IPS-18c (cell line): ENCODE data around the gene ORAI3.

ENCODE experiments used
- H3K4me3 ChIP-seq: 2 replicates; pipeline ENCODE4 v1.7.0; 2013; ENCODE audit warnings: low read depth, mild to moderate bottlenecking, low read length, moderate library complexity; ENCODE audit not compliant: insufficient read depth
- H3K9me3 ChIP-seq: one replicate; pipeline ENCODE4 v1.6.1; 2013; ENCODE audit warnings: mild to moderate bottlenecking, low read length, moderate library complexity; ENCODE audit not compliant: control insufficient read depth, insufficient read depth

Gene ORAI3

DNA sequence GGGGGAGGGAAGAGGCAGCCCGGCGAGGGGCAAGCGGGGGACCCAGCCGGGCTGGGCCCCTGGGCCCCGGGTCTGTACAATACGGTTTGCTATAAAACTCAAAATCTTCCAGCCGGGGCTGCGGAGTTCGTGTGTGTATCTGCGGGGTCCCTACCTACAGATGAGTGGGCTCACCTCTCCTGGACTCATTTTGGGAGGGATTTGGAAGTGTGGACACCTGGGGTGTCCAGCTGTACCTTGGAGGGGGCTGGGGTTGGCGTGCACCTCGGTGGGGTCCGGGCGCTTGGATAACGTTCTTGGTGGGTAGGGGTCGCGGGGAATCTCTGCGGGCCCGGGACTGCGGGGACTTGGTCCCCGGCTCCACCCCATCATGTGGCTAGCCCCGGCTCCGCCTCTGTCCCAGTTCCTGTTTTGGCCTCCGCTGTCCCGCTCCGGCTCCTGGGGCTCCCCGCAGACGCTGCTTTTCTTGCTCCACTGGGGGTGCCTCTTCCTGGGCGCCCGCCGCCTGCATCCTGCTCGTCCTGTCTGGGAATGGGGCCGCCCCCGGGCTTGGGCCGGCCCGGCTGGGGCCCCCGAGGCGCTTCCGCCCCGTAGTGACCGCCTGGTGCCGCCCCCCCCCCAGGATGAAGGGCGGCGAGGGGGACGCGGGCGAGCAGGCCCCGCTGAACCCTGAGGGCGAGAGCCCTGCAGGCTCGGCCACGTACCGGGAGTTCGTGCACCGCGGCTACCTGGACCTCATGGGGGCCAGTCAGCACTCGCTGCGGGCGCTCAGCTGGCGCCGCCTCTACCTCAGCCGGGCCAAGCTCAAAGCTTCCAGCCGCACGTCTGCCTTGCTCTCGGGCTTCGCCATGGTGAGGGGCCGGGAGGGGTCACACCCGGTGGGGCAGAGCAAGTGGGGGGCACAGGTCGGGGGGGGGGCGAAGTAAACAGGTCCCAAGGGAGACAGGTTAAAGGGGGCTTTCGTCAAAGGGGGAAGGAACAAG is at the start of gene ORAI3:
ORAI3 (plus strand) TSS at position 402 of the 983 bp plus-strand sequence; CDS start at position 624, 222 bp downstream.
- Histone ChIP-seq H3K9me3 (no peaks in the 10 kb centered on the region), H3K4me3 (peak within 1 kb of the TSS; percentile 78)

GRCh38 chr16:30899794-30900193 is 49.1 kb upstream of the ORAI3 start:
- no peaks in the 10 kb centered on the region for H3K9me3 ChIP-seq
- no peak overlapping the region for H3K4me3 ChIP-seq

GRCh38 chr16:30900588-30900987 is 48.3 kb upstream of the ORAI3 start:
- Histone ChIP-seq H3K9me3 (no peaks in the 10 kb centered on the region), H3K4me3 (no peak overlapping the region)

DNA sequence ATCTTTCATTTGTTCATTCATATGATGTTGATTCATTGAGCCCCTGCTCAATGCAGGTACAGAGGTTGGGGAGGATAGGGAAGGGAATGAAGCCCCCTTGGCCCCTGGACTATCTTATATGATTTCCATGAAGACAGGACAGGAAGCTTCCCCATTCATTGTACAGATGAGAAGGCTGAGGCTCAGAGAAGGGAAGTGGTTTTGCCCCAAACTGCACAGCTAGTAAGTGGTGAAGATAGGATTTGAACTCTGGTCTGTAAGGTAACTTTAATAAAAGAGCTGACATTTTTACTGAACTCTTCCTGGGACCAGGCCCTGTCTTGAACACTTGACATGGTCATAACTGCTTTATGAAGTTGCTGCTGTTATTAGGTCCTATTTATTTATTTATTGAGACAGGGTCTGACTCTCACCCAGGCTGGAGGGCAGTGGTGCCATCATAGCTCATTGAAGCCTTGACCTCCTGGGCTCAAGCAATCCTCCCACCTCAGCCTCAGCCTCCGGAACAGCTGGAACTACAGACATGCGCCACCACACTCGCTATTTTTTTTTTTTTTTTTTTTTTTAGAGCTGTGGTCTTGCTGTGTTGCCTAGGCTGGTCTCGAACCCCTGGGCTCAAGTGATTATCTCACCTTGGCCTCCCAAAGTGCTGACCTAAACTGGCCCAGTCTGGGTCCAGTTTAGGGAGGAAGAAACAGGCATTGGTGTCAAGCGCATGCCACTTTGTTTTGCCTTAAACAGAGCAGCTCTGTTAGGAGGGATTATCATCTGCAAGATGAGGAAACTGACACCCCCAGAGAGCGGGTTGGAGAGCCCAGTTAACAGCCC is 47.5 kb upstream of the ORAI3 start:
- no peaks in the 10 kb centered on the region for H3K9me3 ChIP-seq
- H3K4me3 ChIP-seq = peak overlapping the region; percentile 41

DNA sequence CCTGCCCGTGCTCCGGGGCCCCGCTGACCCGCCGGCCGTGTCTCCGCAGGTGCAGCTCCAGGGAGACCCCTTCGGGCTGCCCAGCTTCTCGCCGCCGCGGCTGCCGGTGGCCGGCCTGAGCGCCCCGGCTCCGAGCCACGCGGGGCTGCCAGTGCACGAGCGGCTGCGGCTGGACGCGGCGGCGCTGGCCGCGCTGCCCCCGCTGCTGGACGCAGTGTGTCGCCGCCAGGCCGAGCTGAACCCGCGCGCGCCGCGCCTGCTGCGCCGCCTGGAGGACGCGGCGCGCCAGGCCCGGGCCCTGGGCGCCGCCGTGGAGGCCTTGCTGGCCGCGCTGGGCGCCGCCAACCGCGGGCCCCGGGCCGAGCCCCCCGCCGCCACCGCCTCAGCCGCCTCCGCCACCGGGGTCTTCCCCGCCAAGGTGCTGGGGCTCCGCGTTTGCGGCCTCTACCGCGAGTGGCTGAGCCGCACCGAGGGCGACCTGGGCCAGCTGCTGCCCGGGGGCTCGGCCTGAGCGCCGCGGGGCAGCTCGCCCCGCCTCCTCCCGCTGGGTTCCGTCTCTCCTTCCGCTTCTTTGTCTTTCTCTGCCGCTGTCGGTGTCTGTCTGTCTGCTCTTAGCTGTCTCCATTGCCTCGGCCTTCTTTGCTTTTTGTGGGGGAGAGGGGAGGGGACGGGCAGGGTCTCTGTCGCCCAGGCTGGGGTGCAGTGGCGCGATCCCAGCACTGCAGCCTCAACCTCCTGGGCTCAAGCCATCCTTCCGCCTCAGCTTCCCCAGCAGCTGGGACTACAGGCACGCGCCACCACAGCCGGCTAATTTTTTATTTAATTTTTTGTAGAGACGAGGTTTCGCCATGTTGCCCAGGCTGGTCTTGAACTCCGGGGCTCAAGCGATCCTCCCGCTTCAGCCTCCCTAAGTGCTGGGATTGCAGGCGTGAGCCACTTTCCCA is 46.6 kb upstream of the ORAI3 start:
- peak overlapping the region; percentile 41 for H3K4me3 ChIP-seq
- H3K9me3 ChIP-seq = no peaks in the 10 kb centered on the region

DNA sequence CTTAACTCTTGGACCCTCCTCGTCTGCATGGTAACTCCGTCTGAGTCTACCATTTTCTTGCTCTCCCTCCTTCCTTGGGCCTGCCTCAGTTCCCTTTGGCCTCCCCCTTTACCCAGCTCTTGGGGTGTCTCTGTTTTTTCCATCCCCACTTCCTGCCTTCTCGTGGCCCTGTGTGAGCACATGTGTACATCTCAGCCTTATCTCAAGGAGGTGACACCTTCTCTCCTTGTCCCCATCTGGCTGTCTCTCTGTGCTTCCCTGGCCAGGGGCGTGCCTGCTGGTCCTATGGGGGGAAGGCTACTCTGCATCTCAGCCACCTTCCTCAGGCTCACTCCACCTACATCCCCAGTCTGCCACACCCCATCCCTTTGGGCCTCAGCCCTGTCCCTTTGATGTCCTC is 45.9 kb upstream of the ORAI3 start:
- H3K9me3 ChIP-seq = no peaks in the 10 kb centered on the region

GRCh38 chr16:30903596-30903995 is 45.3 kb upstream of the ORAI3 start:
- H3K9me3 ChIP-seq = no peaks in the 10 kb centered on the region
- no peak overlapping the region for H3K4me3 ChIP-seq

More for the DNA sequence above, 45.9 kb upstream of the ORAI3 start:
- no peak overlapping the region for H3K4me3 ChIP-seq

DNA sequence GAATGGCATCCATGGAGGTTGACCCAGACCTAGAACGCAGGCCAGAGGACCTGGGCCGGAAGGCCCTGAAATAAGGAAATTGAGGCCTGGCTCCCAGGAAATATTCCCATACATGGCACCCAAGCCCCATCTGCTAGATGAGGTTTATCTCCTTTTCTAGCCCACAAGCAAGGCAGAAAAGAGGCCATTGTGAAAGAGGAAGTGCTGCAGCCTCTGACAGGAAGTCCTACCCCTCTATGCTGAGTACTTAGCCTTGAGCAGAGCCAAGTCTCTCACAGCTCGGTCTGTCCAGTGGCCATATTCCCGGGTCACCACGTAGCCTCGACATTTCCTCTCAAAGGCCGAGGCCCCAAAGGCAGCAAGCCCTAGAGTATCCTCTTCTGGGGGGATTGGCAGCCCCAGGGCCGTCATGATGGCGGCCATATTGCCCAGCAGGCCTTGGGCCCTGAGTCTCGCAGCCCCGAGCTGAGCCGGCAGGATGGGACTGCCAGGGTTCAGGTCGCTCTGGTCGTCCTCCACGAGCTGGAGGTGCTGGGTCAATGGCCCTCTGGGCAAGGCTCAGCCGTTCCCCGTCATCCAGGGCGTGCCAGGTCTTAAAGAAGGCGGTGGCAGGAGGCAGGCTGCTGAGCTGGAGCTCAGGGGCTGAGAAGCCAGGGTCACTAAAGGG is 44.6 kb upstream of the ORAI3 start:
- Histone ChIP-seq H3K9me3 (no peaks in the 10 kb centered on the region), H3K4me3 (no peak overlapping the region)

GRCh38 chr16:30907064-30907463 is 41.8 kb upstream of the ORAI3 start:
- Histone ChIP-seq H3K9me3 (no peaks in the 10 kb centered on the region), H3K4me3 (no peak overlapping the region)

DNA sequence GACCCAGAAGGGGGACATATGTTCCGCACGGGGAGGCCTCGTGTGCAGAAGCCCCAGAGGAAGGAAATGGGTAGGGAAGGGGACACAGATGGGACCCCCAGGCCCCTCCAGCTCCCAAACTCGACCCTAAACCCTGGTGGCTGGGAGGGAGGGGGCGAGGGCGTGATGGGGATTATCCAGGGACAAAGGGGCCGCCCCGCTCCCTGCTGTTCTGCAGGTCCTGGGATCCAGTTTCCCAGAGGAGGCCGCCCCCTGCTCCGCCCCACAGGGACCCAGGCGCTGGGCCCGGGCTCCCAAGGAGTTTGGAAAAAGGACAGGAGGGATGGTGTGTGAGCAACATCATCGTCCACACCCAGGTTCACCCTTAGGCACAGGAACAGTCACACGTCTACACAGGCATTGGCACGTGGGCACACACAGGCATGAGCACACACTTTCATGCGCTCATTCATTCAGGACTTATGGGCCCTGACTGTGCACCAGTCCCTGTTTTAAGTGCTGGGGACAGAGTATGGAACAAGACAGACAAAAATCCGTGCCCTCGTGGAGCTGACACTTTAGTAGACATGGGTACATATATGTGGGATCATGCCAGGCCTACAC is 38.3 kb upstream of the ORAI3 start:
- H3K4me3 ChIP-seq = no peak overlapping the region
- no peaks in the 10 kb centered on the region for H3K9me3 ChIP-seq

- H3K4me3 ChIP-seq = no peak overlapping the region
- H3K9me3 ChIP-seq = no peaks in the 10 kb centered on the region
These were observed 36.0 kb upstream of the ORAI3 start for GRCh38 chr16:30912794-30913412.

- no peak overlapping the region for H3K4me3 ChIP-seq
- H3K9me3 ChIP-seq = no peaks in the 10 kb centered on the region
These were observed 34.0 kb upstream of the ORAI3 start for GRCh38 chr16:30914830-30915229.

DNA sequence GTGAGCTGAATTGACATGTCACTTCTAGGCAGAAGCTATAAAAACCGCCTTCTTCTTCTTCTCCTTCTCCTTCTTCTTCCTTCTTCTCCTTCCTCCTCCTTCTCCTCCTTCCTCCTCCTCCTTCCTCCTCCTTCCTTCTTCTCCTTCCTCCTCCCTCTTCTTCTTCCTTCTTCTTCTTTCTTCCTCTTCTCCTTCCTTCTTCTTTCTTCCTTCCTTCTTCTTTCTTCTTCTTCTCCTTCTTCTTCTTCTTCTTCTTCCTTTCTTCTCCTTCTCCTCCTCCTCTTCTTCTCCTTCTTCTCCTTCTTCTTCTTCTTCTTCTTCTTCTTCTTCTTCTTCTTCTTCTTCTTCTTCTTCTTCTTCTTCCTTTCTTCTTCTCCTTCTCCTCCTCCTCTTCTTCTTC is 30.3 kb upstream of the ORAI3 start:
- H3K9me3 ChIP-seq = no peaks in the 10 kb centered on the region
- no peak overlapping the region for H3K4me3 ChIP-seq

DNA sequence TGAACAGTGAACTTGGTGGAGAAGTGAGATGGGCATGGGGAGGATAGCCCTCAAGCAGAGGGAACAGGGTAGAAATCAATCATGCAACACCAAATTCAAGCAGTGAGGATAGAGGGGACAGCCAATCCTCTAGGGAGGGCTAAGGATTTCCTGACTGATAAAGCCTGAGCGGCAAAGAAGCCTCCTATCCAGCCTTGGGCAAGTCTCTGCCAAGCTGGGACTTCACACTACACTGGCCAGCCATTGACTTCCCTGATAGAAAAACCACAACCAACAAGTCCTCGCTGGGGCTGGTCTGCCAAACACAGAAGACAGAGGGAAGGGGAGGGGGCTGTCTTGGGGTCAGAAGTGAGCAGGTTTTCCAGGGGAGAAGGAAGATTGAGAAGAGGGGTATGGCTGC is 28.0 kb upstream of the ORAI3 start:
- Histone ChIP-seq H3K9me3 (no peaks in the 10 kb centered on the region), H3K4me3 (no peak overlapping the region)

DNA sequence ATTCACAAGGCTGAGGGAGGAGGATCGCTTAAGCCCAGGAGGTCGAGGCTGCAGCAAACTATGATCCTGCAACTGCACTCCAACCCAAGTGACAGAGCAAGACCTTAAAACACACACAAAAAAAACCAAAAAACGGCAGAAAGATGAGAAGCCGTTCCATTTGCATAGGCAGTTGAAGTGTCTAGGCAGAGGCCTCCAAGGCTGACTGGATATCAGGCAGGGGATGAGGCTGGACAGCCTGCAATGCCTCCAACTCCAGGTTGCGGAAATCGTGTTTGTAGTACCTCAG is 27.5 kb upstream of the ORAI3 start:
- Histone ChIP-seq H3K9me3 (no peaks in the 10 kb centered on the region), H3K4me3 (peak overlapping the region; percentile 90; the same call in 1 of the 2 replicates)
